GM23338 (cell line): Measurements from ENCODE around the gene OTULINL. TPM values are rescaled to one million over a fixed set of nuclear protein-coding genes. Genes with fewer than 3 reads are reported as not detected.

ENCODE experiments used
- ATAC-seq: fragments of 200-7000 bp; cut with Tn5 transposase; 3 replicates; pipeline ENCODE4 v1.9.1; 2020
- DNase-seq: peaks from one replicate; pipeline ENCODE4 v3.0.0-alpha.2; 2015; ENCODE audit warnings: low spot score
- H2AFZ ChIP-seq: fragments of 200-600 bp; sonication (generic); 2 replicates; pipeline ENCODE4 v1.8.0; 2016; ENCODE audit warnings: antibody characterized with exemption, mild to moderate bottlenecking, moderate library complexity
- H3F3A ChIP-seq: fragments of 200-600 bp; sonication (generic); replicated peaks from 2 replicates; pipeline ENCODE4 v1.8.0; 2017; ENCODE audit warnings: antibody characterized with exemption, mixed run types, low read depth
- H3K27ac ChIP-seq: fragments of 200-600 bp; sonication (generic); 2 replicates; pipeline ENCODE4 v1.6.1; 2016; ENCODE audit warnings: low read depth
- H3K27me3 ChIP-seq: fragments of 200-600 bp; sonication (generic); 2 replicates; pipeline ENCODE4 v1.8.0; 2016; ENCODE audit warnings: mild to moderate bottlenecking, mixed run types, moderate library complexity; ENCODE audit not compliant: insufficient read depth
- H3K36me3 ChIP-seq: fragments of 200-600 bp; sonication (generic); 2 replicates; pipeline ENCODE4 v1.8.0; 2016; ENCODE audit warnings: mild to moderate bottlenecking; ENCODE audit not compliant: insufficient read depth
- H3K4me1 ChIP-seq: fragments of 200-600 bp; sonication (generic); 2 replicates; pipeline ENCODE4 v1.8.0; 2016; ENCODE audit warnings: mild to moderate bottlenecking, moderate library complexity; ENCODE audit not compliant: insufficient read depth
- H3K4me2 ChIP-seq: fragments of 200-600 bp; sonication (generic); 2 replicates; pipeline ENCODE4 v1.7.1; 2017; ENCODE audit warnings: mixed run types
- H3K4me3 ChIP-seq: fragments of 200-600 bp; sonication (generic); 2 replicates; pipeline ENCODE4 v1.6.1; 2016; ENCODE audit warnings: mixed run types
- H3K79me2 ChIP-seq: fragments of 200-600 bp; sonication (generic); replicated peaks from 2 replicates; pipeline ENCODE4 v1.8.0; 2017; ENCODE audit warnings: mild to moderate bottlenecking; ENCODE audit not compliant: insufficient read depth
- H3K9me2 ChIP-seq: fragments of 200-600 bp; sonication (generic); 2 replicates; pipeline ENCODE4 v1.8.0; 2017; ENCODE audit not compliant: insufficient read depth
- H4K20me1 ChIP-seq: fragments of 200-600 bp; sonication (generic); replicated peaks from 2 replicates; pipeline ENCODE4 v1.8.0; 2017; ENCODE audit warnings: mild to moderate bottlenecking; ENCODE audit not compliant: insufficient read depth
- H3K27ac Mint-ChIP-seq: 2 replicates; pipeline ENCODE4 v1.8.0; 2020; ENCODE audit warnings: inconsistent platforms, mild to moderate bottlenecking, moderate library complexity, mixed read lengths
- H3K27me3 Mint-ChIP-seq: 3 replicates; pipeline ENCODE4 v1.8.0; 2022; ENCODE audit warnings: low read depth, mild to moderate bottlenecking, moderate library complexity, mixed read lengths, inconsistent platforms; ENCODE audit not compliant: insufficient read depth, poor library complexity
- H3K36me3 Mint-ChIP-seq: 3 replicates; pipeline ENCODE4 v1.8.0; 2021; ENCODE audit warnings: low read depth, mild to moderate bottlenecking, inconsistent platforms, moderate library complexity, mixed read lengths
- H3K4me1 Mint-ChIP-seq: 3 replicates; pipeline ENCODE4 v1.8.0; 2020; ENCODE audit warnings: mild to moderate bottlenecking, inconsistent platforms, mixed read lengths
- H3K4me3 Mint-ChIP-seq: 3 replicates; pipeline ENCODE4 v1.8.0; 2021; ENCODE audit warnings: moderate library complexity, mild to moderate bottlenecking, inconsistent platforms, mixed read lengths
- H3K9me3 Mint-ChIP-seq: 3 replicates; pipeline ENCODE4 v1.8.0; 2020; ENCODE audit warnings: moderate library complexity, mild to moderate bottlenecking, inconsistent platforms, mixed read lengths
- CREB1 ChIP-seq: fragments of 250-450 bp; sonication (Bioruptor Pico); IDR thresholded peaks from 2 replicates; pipeline ENCODE4 v1.5.0; 2020; ENCODE audit warnings: low read depth, mild to moderate bottlenecking, moderate library complexity
- EZH2 ChIP-seq: fragments of 200-600 bp; sonication (generic); IDR thresholded peaks from one replicate; pipeline ENCODE4 v1.8.0; 2017; ENCODE audit warnings: antibody characterized with exemption, mild to moderate bottlenecking, low read depth; ENCODE audit not compliant: unreplicated experiment
- EZH2phosphoT487 ChIP-seq: fragments of 200-600 bp; sonication (generic); IDR thresholded peaks from one replicate; pipeline ENCODE4 v1.8.1; 2018; ENCODE audit warnings: antibody characterized with exemption; ENCODE audit not compliant: unreplicated experiment
- NANOG ChIP-seq: IDR thresholded peaks from 2 replicates; pipeline ENCODE4 v1.6.1; 2016; ENCODE audit warnings: antibody characterized with exemption, borderline replicate concordance
- POLR2AphosphoS5 ChIP-seq: IDR thresholded peaks from 2 replicates; pipeline ENCODE4 v1.6.1; 2016; ENCODE audit warnings: antibody characterized with exemption, low read depth
- ZNF114 ChIP-seq: fragments of 250-450 bp; sonication (Bioruptor Pico); IDR thresholded peaks from 2 replicates; pipeline ENCODE4 v1.5.0; 2020; ENCODE audit warnings: mild to moderate bottlenecking, moderate library complexity
- ZNF331 ChIP-seq: fragments of 250-450 bp; sonication (Bioruptor Pico); IDR thresholded peaks from 2 replicates; pipeline ENCODE4 v1.5.0; 2020; ENCODE audit warnings: low read depth, mild to moderate bottlenecking, moderate library complexity
- polyA plus RNA-seq: library from polyadenylated mRNA; unstranded; fragments of >200 nt; fragmentation: Nextera tagmentation; extraction: Ambion mirVana; gene quantifications from 2 replicates; pipeline ENCODE4 v1.2.1, GENCODE V29; 2016
- total RNA-seq: library from RNA; depleted of rRNA; stranded (reverse); fragments of >200 nt; shearing (Covaris generic); gene quantifications from 2 replicates; pipeline ENCODE4 v1.2.3, GENCODE V29; 2014
- TF ChIP-seq, protein P1 (sequence below): IDR thresholded peaks from one replicate; pipeline ENCODE4 v1.6.1; 2018; ENCODE audit warnings: antibody characterized with exemption; ENCODE audit not compliant: unreplicated experiment
- TF ChIP-seq, protein P2 (sequence below): IDR thresholded peaks from 2 replicates; pipeline ENCODE4 v1.6.1; 2016; ENCODE audit warnings: antibody characterized with exemption
- TF ChIP-seq, protein P3 (sequence below): fragments of 250-450 bp; sonication (Bioruptor Pico); IDR thresholded peaks from 2 replicates; pipeline ENCODE4 v1.5.0; 2020; ENCODE audit warnings: mild to moderate bottlenecking, moderate library complexity
- TF ChIP-seq, protein P4 (sequence below), 2 experiments: fragments of 200-600 bp in 1 of 2; sonication (generic) in 1 of 2; conservative IDR thresholded peaks; 2 replicates each; pipeline versions ENCODE4 v1.5.1 to v1.6.1; 2016 to 2017; ENCODE audit warnings: antibody characterized with exemption in 2 of 2, low read depth in 2 of 2, mild to moderate bottlenecking in 2 of 2, moderate library complexity in 1 of 2

OTULINL gene
- total and polyA plus RNA-seq, 2 experiments from 2014 or later: 6.3 to 7.6 TPM

DNA sequence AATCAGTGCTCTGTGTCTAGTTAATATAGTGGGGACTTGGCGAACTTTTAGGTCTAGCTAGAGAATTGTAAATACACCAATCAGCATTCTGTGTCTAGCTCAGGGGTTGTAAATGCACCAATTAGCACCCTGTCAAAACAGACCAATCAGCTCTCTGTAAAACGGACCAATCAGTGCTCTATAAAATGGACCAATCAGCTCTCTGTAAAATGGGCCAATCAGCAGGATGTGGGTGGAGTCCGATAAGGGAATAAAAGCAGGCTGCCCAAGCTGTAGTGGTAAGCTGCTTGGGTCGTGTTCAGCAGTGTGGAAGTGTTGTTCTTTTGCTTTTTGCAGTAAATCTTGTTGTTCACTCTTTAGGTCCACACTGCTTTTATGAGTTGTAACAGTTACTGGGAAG, 3.6 kb upstream of the OTULINL start (continued):
- TF ChIP-seq EZH2 (no peak), CREB1 (CRISPR knock-in tag) (no peak), EZH2phosphoT487 (no peak)
- TF ChIP-seq, protein P1, sequence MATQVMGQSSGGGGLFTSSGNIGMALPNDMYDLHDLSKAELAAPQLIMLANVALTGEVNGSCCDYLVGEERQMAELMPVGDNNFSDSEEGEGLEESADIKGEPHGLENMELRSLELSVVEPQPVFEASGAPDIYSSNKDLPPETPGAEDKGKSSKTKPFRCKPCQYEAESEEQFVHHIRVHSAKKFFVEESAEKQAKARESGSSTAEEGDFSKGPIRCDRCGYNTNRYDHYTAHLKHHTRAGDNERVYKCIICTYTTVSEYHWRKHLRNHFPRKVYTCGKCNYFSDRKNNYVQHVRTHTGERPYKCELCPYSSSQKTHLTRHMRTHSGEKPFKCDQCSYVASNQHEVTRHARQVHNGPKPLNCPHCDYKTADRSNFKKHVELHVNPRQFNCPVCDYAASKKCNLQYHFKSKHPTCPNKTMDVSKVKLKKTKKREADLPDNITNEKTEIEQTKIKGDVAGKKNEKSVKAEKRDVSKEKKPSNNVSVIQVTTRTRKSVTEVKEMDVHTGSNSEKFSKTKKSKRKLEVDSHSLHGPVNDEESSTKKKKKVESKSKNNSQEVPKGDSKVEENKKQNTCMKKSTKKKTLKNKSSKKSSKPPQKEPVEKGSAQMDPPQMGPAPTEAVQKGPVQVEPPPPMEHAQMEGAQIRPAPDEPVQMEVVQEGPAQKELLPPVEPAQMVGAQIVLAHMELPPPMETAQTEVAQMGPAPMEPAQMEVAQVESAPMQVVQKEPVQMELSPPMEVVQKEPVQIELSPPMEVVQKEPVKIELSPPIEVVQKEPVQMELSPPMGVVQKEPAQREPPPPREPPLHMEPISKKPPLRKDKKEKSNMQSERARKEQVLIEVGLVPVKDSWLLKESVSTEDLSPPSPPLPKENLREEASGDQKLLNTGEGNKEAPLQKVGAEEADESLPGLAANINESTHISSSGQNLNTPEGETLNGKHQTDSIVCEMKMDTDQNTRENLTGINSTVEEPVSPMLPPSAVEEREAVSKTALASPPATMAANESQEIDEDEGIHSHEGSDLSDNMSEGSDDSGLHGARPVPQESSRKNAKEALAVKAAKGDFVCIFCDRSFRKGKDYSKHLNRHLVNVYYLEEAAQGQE: no peak
- TF ChIP-seq, protein P2, sequence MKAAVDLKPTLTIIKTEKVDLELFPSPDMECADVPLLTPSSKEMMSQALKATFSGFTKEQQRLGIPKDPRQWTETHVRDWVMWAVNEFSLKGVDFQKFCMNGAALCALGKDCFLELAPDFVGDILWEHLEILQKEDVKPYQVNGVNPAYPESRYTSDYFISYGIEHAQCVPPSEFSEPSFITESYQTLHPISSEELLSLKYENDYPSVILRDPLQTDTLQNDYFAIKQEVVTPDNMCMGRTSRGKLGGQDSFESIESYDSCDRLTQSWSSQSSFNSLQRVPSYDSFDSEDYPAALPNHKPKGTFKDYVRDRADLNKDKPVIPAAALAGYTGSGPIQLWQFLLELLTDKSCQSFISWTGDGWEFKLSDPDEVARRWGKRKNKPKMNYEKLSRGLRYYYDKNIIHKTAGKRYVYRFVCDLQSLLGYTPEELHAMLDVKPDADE: no peak

DNA sequence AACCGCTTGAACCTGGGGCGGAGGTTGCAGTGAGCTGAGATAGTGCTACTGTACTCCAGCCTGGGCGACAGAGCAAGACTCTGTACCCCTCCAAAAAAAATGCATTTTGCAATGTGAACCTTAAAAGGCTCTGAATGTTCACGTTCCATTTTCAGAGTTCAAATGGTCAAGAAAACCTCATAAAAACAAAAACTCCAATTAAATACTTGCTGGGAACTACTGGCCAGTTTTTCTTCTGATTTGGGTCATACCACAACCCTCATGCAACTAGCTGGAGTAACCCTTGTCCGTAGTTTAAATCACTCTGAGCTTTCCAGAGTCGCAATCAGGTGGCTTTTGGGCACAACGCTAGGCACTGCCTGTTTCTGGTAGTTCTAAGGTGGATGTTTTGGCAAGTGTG, 2.3 kb upstream of the OTULINL start:
- ATAC-seq (no peak), DNase-seq (no peak)
- no peaks in the 10 kb centered on the region for H3K9me2 ChIP-seq
- H3K4me1 ChIP-seq: peaks cover 14% of the 10 kb centered on the region; the same call in 1 of the 2 replicates
- Mint-ChIP-seq H3K27ac (no peak overlapping the region), H3K36me3 (no peaks in the 10 kb centered on the region), H3K9me3 (no peaks in the 10 kb centered on the region; the same call in 2 of the 3 replicates), H3K27me3 (peaks cover 12% of the 10 kb centered on the region), H3K4me1 (peaks cover 3% of the 10 kb centered on the region; the same call in 2 of the 3 replicates), H3K4me3 (no peak overlapping the region)
- no peak overlapping the region for H2AFZ ChIP-seq
- H3K27me3 ChIP-seq: peaks cover 37% of the 10 kb centered on the region
- H3K79me2 ChIP-seq: no peaks in the 10 kb centered on the region
- H3K4me2 ChIP-seq: no peak overlapping the region
- no peak overlapping the region for H3K4me3 ChIP-seq
- no peaks in the 10 kb centered on the region for H3F3A ChIP-seq
- 0 out of 2 replicates have a peak, but pooled peaks cover 2% of the 10 kb centered on the region for H4K20me1 ChIP-seq
- H3K36me3 ChIP-seq: no peaks in the 10 kb centered on the region
- no peak overlapping the region for H3K27ac ChIP-seq
- no peak for TF ChIP-seq ZNF331 (CRISPR knock-in tag)
- TF ChIP-seq EZH2phosphoT487: no peak
- TF ChIP-seq POLR2AphosphoS5: no peak
- TF ChIP-seq, protein P2: no peak
- TF ChIP-seq, protein P3, sequence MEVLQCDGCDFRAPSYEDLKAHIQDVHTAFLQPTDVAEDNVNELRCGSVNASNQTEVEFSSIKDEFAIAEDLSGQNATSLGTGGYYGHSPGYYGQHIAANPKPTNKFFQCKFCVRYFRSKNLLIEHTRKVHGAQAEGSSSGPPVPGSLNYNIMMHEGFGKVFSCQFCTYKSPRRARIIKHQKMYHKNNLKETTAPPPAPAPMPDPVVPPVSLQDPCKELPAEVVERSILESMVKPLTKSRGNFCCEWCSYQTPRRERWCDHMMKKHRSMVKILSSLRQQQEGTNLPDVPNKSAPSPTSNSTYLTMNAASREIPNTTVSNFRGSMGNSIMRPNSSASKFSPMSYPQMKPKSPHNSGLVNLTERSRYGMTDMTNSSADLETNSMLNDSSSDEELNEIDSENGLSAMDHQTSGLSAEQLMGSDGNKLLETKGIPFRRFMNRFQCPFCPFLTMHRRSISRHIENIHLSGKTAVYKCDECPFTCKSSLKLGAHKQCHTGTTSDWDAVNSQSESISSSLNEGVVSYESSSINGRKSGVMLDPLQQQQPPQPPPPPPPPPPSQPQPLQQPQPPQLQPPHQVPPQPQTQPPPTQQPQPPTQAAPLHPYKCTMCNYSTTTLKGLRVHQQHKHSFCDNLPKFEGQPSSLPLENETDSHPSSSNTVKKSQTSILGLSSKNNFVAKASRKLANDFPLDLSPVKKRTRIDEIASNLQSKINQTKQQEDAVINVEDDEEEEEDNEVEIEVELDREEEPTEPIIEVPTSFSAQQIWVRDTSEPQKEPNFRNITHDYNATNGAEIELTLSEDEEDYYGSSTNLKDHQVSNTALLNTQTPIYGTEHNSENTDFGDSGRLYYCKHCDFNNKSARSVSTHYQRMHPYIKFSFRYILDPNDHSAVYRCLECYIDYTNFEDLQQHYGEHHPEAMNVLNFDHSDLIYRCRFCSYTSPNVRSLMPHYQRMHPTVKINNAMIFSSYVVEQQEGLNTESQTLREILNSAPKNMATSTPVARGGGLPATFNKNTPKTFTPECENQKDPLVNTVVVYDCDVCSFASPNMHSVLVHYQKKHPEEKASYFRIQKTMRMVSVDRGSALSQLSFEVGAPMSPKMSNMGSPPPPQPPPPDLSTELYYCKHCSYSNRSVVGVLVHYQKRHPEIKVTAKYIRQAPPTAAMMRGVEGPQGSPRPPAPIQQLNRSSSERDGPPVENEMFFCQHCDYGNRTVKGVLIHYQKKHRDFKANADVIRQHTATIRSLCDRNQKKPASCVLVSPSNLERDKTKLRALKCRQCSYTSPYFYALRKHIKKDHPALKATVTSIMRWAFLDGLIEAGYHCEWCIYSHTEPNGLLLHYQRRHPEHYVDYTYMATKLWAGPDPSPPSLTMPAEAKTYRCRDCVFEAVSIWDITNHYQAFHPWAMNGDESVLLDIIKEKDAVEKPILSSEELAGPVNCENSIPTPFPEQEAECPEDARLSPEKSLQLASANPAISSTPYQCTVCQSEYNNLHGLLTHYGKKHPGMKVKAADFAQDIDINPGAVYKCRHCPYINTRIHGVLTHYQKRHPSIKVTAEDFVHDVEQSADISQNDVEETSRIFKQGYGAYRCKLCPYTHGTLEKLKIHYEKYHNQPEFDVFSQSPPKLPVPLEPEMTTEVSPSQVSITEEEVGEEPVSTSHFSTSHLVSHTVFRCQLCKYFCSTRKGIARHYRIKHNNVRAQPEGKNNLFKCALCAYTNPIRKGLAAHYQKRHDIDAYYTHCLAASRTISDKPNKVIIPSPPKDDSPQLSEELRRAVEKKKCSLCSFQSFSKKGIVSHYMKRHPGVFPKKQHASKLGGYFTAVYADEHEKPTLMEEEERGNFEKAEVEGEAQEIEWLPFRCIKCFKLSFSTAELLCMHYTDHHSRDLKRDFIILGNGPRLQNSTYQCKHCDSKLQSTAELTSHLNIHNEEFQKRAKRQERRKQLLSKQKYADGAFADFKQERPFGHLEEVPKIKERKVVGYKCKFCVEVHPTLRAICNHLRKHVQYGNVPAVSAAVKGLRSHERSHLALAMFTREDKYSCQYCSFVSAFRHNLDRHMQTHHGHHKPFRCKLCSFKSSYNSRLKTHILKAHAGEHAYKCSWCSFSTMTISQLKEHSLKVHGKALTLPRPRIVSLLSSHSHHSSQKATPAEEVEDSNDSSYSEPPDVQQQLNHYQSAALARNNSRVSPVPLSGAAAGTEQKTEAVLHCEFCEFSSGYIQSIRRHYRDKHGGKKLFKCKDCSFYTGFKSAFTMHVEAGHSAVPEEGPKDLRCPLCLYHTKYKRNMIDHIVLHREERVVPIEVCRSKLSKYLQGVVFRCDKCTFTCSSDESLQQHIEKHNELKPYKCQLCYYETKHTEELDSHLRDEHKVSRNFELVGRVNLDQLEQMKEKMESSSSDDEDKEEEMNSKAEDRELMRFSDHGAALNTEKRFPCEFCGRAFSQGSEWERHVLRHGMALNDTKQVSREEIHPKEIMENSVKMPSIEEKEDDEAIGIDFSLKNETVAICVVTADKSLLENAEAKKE (CRISPR knock-in tag): no peak
- no peak for TF ChIP-seq ZNF114
- TF ChIP-seq, protein P4, sequence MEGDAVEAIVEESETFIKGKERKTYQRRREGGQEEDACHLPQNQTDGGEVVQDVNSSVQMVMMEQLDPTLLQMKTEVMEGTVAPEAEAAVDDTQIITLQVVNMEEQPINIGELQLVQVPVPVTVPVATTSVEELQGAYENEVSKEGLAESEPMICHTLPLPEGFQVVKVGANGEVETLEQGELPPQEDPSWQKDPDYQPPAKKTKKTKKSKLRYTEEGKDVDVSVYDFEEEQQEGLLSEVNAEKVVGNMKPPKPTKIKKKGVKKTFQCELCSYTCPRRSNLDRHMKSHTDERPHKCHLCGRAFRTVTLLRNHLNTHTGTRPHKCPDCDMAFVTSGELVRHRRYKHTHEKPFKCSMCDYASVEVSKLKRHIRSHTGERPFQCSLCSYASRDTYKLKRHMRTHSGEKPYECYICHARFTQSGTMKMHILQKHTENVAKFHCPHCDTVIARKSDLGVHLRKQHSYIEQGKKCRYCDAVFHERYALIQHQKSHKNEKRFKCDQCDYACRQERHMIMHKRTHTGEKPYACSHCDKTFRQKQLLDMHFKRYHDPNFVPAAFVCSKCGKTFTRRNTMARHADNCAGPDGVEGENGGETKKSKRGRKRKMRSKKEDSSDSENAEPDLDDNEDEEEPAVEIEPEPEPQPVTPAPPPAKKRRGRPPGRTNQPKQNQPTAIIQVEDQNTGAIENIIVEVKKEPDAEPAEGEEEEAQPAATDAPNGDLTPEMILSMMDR (conservative IDR thresholded peaks at IDR 0.05; ENCODE audit: low read depth in 2 of 2): no peak
- no peak for TF ChIP-seq NANOG
- TF ChIP-seq EZH2: no peak
- no peak for TF ChIP-seq CREB1 (CRISPR knock-in tag)
